DOHH2 (cell line): Measurements from ENCODE around the gene ATF2.

Experiments
- EZH2phosphoT487 ChIP-seq: fragments of 200-600 bp; sonication (generic); IDR thresholded peaks from 2 replicates; pipeline ENCODE4 v1.6.1; 2017; ENCODE audit warnings: borderline replicate concordance, mild to moderate bottlenecking, antibody characterized with exemption, low read length, moderate library complexity, mixed read lengths
- TF ChIP-seq, protein P1 (sequence below): fragments of 200-600 bp; sonication (generic); IDR thresholded peaks from one replicate; pipeline ENCODE4 v1.5.1; 2014; ENCODE audit warnings: antibody characterized with exemption, mild to moderate bottlenecking, low read depth, low read length; ENCODE audit not compliant: poor library complexity, severe bottlenecking

DNA sequence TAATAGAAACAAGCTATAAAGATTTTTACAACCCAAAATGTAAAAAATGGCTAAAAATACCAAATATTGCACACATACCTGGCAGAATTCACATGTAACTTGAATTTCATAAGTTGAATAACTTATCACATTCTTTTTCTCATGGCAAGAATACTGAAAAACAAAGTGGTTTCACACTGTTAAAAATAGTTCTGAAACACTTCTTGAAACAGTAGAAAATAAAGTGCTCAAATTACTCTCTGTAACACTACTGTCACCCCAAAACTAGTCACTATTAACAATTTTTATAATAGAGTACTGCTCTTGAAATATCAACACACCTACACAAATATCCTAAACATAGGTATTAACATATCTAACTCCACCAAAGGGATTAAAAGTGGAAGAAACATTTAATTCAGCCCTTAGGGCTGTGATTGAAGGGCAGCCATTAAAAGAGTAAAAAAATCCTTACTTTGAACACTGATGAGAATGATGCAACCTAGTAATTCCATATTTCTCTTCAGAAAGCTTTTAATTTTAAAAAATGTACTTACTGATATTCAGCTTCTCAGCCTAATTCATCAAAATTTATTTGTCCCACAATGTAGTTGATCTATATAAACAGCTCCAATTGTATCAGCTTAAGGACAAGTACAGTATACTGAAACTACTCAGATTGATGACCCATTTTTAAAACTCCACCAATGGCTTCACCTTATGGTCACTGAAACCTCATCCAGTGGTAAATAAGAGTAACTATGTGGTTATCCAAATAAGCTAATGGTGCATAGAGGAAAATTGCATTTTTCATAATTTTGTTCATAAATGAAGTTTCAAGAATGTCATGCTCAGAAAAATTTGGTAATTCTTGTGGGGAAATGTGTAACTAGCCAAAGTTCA is 31.4 kb downstream of the ATF2 start:
- TF ChIP-seq, protein P1, sequence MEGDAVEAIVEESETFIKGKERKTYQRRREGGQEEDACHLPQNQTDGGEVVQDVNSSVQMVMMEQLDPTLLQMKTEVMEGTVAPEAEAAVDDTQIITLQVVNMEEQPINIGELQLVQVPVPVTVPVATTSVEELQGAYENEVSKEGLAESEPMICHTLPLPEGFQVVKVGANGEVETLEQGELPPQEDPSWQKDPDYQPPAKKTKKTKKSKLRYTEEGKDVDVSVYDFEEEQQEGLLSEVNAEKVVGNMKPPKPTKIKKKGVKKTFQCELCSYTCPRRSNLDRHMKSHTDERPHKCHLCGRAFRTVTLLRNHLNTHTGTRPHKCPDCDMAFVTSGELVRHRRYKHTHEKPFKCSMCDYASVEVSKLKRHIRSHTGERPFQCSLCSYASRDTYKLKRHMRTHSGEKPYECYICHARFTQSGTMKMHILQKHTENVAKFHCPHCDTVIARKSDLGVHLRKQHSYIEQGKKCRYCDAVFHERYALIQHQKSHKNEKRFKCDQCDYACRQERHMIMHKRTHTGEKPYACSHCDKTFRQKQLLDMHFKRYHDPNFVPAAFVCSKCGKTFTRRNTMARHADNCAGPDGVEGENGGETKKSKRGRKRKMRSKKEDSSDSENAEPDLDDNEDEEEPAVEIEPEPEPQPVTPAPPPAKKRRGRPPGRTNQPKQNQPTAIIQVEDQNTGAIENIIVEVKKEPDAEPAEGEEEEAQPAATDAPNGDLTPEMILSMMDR, result no peak
- no peak for TF ChIP-seq EZH2phosphoT487
